GM18526 (cell line): ENCODE data around the gene PRKCH.

Experiments used
- POLR2A ChIP-seq: IDR thresholded peaks from 3 replicates; pipeline ENCODE4 v1.6.1; 2011; ENCODE audit not compliant: insufficient read length; ENCODE audit errors: extremely low read depth

PRKCH gene

GRCh38 chr14:61321385-61322010, at the start of gene PRKCH:
Gene PRKCH, plus strand, starts transcription at chr14:61321579. Its CDS starts 523 bp downstream, at chr14:61322102.
- no peak for TF ChIP-seq POLR2A

GRCh38 chr14:61277232-61277631, 44.1 kb upstream of the PRKCH start:
- TF ChIP-seq POLR2A = no peak

DNA sequence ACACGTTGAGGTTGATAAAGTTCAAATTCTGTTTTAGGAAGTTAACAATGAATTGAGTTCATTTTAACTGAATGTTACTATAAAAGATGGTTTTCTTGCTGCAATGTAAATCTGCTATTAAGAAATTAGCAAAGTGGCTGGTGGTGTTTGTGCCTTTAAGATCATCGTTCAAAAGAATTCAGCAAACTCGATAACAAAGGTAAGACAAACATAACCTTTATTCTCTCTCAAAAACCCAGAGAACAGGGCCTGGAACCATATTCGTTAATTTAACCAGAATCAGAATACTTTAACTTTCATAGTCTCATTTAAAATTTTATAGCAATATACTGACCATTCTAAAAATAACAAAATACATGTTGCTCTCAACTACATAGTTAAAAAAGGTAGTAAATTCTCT, 43.6 kb upstream of the PRKCH start:
- TF ChIP-seq POLR2A = no peak

- TF ChIP-seq POLR2A = no peak
Observed at GRCh38 chr14:61279082-61279481, 42.3 kb upstream of the PRKCH start.

DNA sequence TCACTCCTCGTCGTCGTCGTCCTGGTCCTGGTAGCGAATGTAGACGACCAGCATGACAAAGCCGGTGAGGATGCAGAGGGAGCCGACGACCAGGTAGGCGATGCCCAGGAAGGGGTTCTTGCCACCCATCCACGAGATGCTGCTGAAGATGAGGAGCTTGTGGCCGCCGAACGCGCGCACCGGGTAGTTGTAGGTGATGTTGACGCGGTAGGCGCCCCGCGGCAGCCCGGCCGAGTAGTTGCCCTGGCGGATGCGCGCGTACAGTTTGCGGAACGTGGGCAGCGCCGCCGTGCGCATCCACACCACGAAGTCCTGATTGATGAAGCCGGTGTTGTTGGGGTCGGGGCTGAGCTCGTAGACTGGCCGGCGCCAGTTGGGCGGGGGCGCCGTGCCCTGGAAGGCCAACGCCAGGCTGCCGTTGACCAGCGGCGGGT, 41.3 kb upstream of the PRKCH start:
- TF ChIP-seq POLR2A = no peak

DNA sequence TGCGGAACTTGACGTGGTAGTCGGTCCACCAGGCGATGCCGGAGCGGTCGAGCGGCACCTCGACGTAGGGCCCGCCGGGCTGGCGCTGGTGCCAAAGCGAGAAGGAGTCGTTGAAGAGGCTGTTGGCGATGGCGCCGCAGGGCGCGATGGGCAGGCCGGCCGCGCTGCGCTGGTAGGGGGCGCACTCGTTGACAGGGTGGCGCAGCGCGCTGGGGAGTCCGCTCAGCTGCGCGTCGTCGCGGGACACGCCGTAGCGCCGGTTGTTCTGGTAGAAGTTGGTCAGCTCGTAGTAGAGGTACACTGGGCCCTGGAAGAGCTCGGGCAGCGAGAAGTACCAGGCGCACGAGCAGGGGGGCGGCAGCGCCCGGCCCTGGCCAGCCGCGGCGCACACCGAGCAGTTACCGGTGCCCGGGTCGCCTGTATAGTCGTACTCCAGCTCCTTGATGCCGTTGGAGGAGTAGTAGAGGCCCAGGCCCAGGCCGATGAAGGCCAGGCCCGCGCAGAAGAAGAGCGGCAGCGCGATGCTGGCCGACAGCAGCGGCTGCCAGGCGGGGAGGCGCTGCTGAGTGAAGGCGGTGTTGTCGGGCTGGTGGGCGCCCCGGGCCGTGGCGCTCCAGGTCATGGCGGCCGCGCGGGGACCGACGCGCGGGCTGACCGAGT, 40.7 kb upstream of the PRKCH start:
- no peak for TF ChIP-seq POLR2A

GRCh38 chr14:61281186-61281947, 40.0 kb upstream of the PRKCH start, which contains the start of gene TMEM30B:
Gene TMEM30B, minus strand, starts transcription at chr14:61281338. Its CDS starts 191 bp downstream, at chr14:61281147.
- TF ChIP-seq POLR2A = no peak

DNA sequence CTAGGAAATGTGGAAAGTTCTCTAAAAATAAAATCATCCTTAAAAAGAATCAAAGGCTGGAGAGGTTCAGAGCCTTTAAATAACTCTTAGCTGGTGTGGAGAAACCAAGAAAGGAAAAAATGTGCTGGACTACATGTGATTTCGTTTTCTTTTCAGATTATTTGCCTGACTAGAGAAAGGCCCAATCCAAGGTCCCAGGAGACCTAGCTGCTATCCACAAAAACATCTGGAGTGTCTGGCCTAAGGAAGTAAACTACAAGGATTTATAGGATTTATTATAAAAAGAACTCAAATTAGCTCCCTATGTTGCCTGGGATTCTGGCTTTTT, 39.5 kb upstream of the PRKCH start:
- no peak for TF ChIP-seq POLR2A

- no peak for TF ChIP-seq POLR2A
Observed at GRCh38 chr14:61282746-61283145, 38.6 kb upstream of the PRKCH start.

DNA sequence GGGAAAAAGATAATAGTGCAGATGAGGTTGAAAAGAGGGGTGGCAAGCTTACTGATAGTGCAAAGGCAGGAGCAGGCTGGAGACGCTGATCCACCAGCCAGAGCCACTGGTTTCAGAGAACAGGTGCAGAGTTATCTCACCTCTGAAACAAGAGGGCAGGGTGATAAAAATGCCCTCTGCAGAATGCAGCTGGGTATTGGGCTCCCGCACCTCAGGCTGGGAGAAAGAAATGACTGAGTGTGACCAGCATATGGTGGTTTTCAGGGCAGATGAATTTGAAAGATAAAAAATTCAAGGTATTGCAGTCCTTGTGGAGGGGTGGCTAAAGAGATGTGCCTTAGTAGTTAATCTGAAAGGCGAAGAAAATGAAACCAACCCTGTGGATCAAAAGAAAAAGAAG, 37.4 kb upstream of the PRKCH start:
- no peak for TF ChIP-seq POLR2A

- no peak for TF ChIP-seq POLR2A
Observed at GRCh38 chr14:61285364-61285763, 36.0 kb upstream of the PRKCH start.

- no peak for TF ChIP-seq POLR2A
Observed at GRCh38 chr14:61287196-61287595, 34.2 kb upstream of the PRKCH start.

DNA sequence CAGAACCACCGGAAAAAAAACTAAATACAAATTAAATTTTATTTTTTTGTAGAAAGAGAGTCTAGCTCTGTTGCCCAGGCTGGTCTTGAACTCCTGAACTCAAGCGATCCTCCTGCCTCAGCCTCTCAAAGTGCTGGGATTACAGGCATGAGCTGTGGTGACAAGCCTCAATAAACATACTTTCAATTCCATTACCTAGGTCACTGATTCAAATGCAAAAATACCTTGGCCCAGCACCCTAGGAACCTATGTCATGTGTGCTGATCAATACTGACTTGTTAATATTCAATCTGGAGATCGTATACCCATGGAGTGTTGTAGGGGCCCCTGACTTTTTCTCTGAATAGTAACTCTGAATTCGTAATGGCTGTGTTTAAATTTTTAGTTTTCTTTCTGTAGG, 33.2 kb upstream of the PRKCH start:
- TF ChIP-seq POLR2A = no peak

GRCh38 chr14:61288720-61289119, 32.7 kb upstream of the PRKCH start:
- TF ChIP-seq POLR2A = no peak

- TF ChIP-seq POLR2A = no peak
Observed at GRCh38 chr14:61290701-61291100, 30.7 kb upstream of the PRKCH start.

- TF ChIP-seq POLR2A = no peak
Observed at GRCh38 chr14:61296151-61296550, 25.2 kb upstream of the PRKCH start.

DNA sequence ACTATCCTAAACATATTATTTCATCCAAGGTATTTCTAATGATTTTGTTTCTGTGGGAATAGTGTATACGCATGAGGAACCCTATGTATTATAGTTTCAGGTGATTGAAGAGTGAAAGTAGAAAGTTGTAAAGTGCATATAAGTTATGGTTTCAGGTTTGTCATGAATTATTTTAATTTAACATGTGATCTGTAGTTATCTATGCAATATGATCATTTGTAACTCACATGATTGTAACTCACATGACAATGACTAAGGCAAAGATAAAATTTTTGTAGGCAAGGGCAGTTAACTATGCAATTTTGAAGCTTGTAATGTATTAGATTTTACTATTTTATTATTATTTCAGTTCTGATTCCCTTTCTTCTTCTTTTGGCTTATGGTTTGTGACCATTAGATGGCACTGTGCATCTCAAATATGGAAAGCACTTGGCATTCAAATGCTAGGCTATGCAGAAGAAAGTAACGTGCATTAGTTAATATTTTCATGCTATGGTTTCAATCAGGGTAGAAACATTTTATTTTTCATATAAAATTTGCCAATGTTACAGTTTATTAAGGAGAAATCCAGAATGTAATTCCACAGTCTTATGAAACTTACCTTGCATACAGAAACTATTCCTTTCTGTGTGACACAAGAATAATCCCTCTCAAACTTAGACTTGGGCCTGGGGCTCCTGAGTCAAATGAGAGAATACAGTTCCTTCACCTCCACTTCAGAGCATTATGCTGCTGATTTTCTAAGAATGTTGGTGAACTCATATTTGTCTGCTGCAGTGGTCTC, 24.5 kb upstream of the PRKCH start:
- TF ChIP-seq POLR2A = no peak
